Motor neuron (in vitro differentiated cells): ENCODE data around the gene CALR. TPM values are rescaled to one million over a fixed set of nuclear protein-coding genes. Genes with fewer than 3 reads are reported as not detected.
"Not testable (repeated sequence)": the region's sequence is repeated elsewhere in the genome, so short reads cannot be mapped to it uniquely, and the experiment has no call there.

Source experiments
- ATAC-seq, 8 experiments: fragments of 200-7000 bp; cut with Tn5 transposase; replicated peaks in 6 of 8; 2 replicates each; pipeline ENCODE4 v1.8.0; 2021; ENCODE audit warnings: mild to moderate bottlenecking in 8 of 8, moderate library complexity in 8 of 8
- H3K27ac ChIP-seq, 2 donors: fragments of 250-450 bp; sonication (Bioruptor Pico); 2 replicates each; pipeline ENCODE4 v1.9.0; 2021; ENCODE audit warnings: antibody characterized with exemption in 2 of 2, mild to moderate bottlenecking in 2 of 2, moderate library complexity in 1 of 2
- H3K4me1 ChIP-seq, 2 donors: fragments of 250-450 bp; sonication (Bioruptor Pico); replicated peaks in 1 of 2; 2 replicates each; pipeline ENCODE4 v1.6.1; 2021; ENCODE audit warnings: antibody characterized with exemption in 2 of 2, mild to moderate bottlenecking in 2 of 2, moderate library complexity in 1 of 2
- H3K4me3 ChIP-seq, 5 donors: fragments of 250-450 bp; sonication (Bioruptor Pico); 2 replicates each; pipeline ENCODE4 v1.9.0; 2021; ENCODE audit warnings: antibody characterized with exemption in 5 of 5, mild to moderate bottlenecking in 5 of 5, moderate library complexity in 4 of 5
- WGBS, 10 experiments: fragments of 450-650 bp; shearing (Covaris generic); methylation state at CpG; one replicate each; pipeline ENCODE4 v1.0.0; 2022; 5-methylcytosine and 5-hydroxymethylcytosine counted together
- in situ Hi-C, 9 experiments: fragments of 400-800 bp; cut with MboI; loops; one replicate each; pipeline ENCODE4 v1.15.0; 2021; ENCODE audit warnings: low sequenced_read_pairs in 9 of 9, low pct_unique_long_range_greater_than_20kb in 2 of 9; ENCODE audit not compliant: unreplicated experiment in 9 of 9
- total RNA-seq, 8 experiments: library from RNA; unstranded; fragments of 300-600 nt; gene quantifications; 2 replicates each; pipeline versions ENCODE4 v1.2.3 to v1.2.4, GENCODE V29; 2022

CALR gene
- total RNA-seq, 8 experiments from 2014 or later, result 289 to 982 (median 397) TPM

GRCh38 chr19:12965017-12965811, 26.8 kb downstream of the CALR start:
- peaks cover 0 to 4% of the 10 kb centered on the region in 2 donors for H3K4me1 ChIP-seq
- ATAC-seq, result peak; percentile 92 to 99 (median 96)
- peak overlapping the region; percentile 7 to 33 (median 28) for H3K4me3 ChIP-seq
- in situ Hi-C loops, result no loop called here
- H3K27ac ChIP-seq, result no peak overlapping the region
- 0 to 6% (median 0%) methylated on average over 1 to 7 of the region's 34 CpGs; no CpG with 5 or more reads in 4 of the 10 experiments for WGBS, 10 experiments

GRCh38 chr19:12965812-12966135, 27.4 kb downstream of the CALR start:
- ATAC-seq, result no peak
- WGBS, 10 experiments, result 53 to 87% (median 57%) methylated on average over 3 to 5 of the region's 8 CpGs; no CpG with 5 or more reads in 7 of the 10 experiments
- H3K4me1 ChIP-seq, result peaks cover 0 to 4% of the 10 kb centered on the region in 2 donors
- no peak overlapping the region for H3K27ac ChIP-seq
- in situ Hi-C loops, result no loop called here
- H3K4me3 ChIP-seq, result peak overlapping the region in 2 of 5 donors; percentile 30 to 33

- no peak overlapping the region for H3K4me3 ChIP-seq
- 33 to 100% (median 84%) methylated on average over 1 to 5 of the region's 5 CpGs; no CpG with 5 or more reads in 2 of the 10 experiments for WGBS, 10 experiments
- no peak for ATAC-seq
- in situ Hi-C loops, result no loop called here
- no peak overlapping the region for H3K27ac ChIP-seq
- H3K4me1 ChIP-seq, result peaks cover 0 to 4% of the 10 kb centered on the region in 2 donors
Measured at GRCh38 chr19:12967907-12968306, 29.5 kb downstream of the CALR start.

- Histone ChIP-seq H3K4me3 (no peak within 1 kb of the TSS), H3K4me1 (peaks cover 0 to 4% of the 10 kb centered on the region in 2 donors), H3K27ac (no peak within 1 kb of the TSS)
- in situ Hi-C loops, result no loop called here
- WGBS, 10 experiments, result 0 to 67% (median 53%) methylated on average over 1 to 8 of the region's 14 CpGs; no CpG with 5 or more reads in 2 of the 10 experiments
- ATAC-seq, result no peak
Measured at GRCh38 chr19:12969292-12969988, 31.0 kb downstream of the CALR start, which contains the start of gene DAND5. Gene DAND5 (plus strand): TSS chr19:12969576. CDS start chr19:12969661, 85 bp downstream.

- in situ Hi-C loops, result loop anchor here in 3 of 9 experiments (10.0 kb wide), 2 partner anchors 125 to 285 kb away; no protein-coding TSS in a partner anchor
- Histone ChIP-seq H3K4me3 (no peak overlapping the region), H3K27ac (no peak overlapping the region), H3K4me1 (peaks cover 0 to 4% of the 10 kb centered on the region in 2 donors)
- 67 to 100% (median 85%) methylated on average over 1 to 7 of the region's 7 CpGs for WGBS, 10 experiments
- ATAC-seq, result no peak
Measured at GRCh38 chr19:12970070-12970820, 31.8 kb downstream of the CALR start.

GRCh38 chr19:12973236-12973635, 34.8 kb downstream of the CALR start:
- in situ Hi-C loops, result loop anchor here in 3 of 9 experiments (10.0 kb wide), 2 partner anchors 122 to 282 kb away; no protein-coding TSS in a partner anchor
- H3K4me3 ChIP-seq, result no peak overlapping the region
- ATAC-seq, result no peak
- WGBS, 10 experiments, result 30 to 97% (median 83%) methylated on average over 2 to 12 of the region's 16 CpGs; no CpG with 5 or more reads in 2 of the 10 experiments
- H3K4me1 ChIP-seq, result no peaks in the 10 kb centered on the region
- no peak overlapping the region for H3K27ac ChIP-seq

- no peak overlapping the region for H3K27ac ChIP-seq
Measured at GRCh38 chr19:12974301-12975220, 36.2 kb downstream of the CALR start.

GRCh38 chr19:12975221-12975741, 36.9 kb downstream of the CALR start:
- Histone ChIP-seq H3K27ac (no peak overlapping the region), H3K4me3 (no peak overlapping the region), H3K4me1 (no peaks in the 10 kb centered on the region)
- in situ Hi-C loops, result loop anchor here in 5 of 9 experiments (10.0 to 25.0 kb wide), 5 partner anchors 112 to 612 kb away; no protein-coding TSS in a partner anchor
- peak in 3 of 8 experiments; percentile 6 to 20 (median 8) for ATAC-seq
- no CpG with 5 or more reads among the region's 17 CpGs for WGBS, 10 experiments

More at GRCh38 chr19:12974301-12975220, 36.2 kb downstream of the CALR start:
- in situ Hi-C loops, result loop anchor here in 5 of 9 experiments (10.0 to 25.0 kb wide), 5 partner anchors 113 to 613 kb away; no protein-coding TSS in a partner anchor
- Histone ChIP-seq H3K4me3 (no peak overlapping the region), H3K4me1 (no peaks in the 10 kb centered on the region)
- ATAC-seq, result peak in 6 of 8 experiments; percentile 7 to 85 (median 14)
- 0 to 43% (median 33%) methylated on average over 1 to 4 of the region's 19 CpGs; no CpG with 5 or more reads in 3 of the 10 experiments for WGBS, 10 experiments

GRCh38 chr19:12976109-12976508, 37.7 kb downstream of the CALR start:
- H3K4me1 ChIP-seq, ATAC-seq: not testable (repeated sequence)

GRCh38 chr19:12979974-12980373, 41.6 kb downstream of the CALR start:
- H3K4me3 ChIP-seq, result no peak overlapping the region
- no peak overlapping the region for H3K27ac ChIP-seq
- peaks cover 5 to 10% of the 10 kb centered on the region in 2 donors for H3K4me1 ChIP-seq
- in situ Hi-C loops, result loop anchor here (10.0 to 25.0 kb wide), 5 partner anchors 107 to 607 kb away; no protein-coding TSS in a partner anchor
- 29 to 100% (median 79%) methylated on average over 1 to 3 of the region's 3 CpGs; no CpG with 5 or more reads in 2 of the 10 experiments for WGBS, 10 experiments
- ATAC-seq, result no peak

More at GRCh38 chr19:12976109-12976508, 37.7 kb downstream of the CALR start:
- H3K4me3 ChIP-seq, H3K27ac ChIP-seq: not testable (repeated sequence)
- WGBS, 10 experiments, result 50 to 100% (median 65%) methylated on average over 1 to 4 of the region's 7 CpGs; no CpG with 5 or more reads in 2 of the 10 experiments
- in situ Hi-C loops, result loop anchor here in 5 of 9 experiments (10.0 to 25.0 kb wide), 5 partner anchors 111 to 611 kb away; no protein-coding TSS in a partner anchor

GRCh38 chr19:12982648-12983047, 44.2 kb downstream of the CALR start:
- in situ Hi-C loops, result loop anchor here (10.0 to 25.0 kb wide), 4 partner anchors 105 to 605 kb away; no protein-coding TSS in a partner anchor
- H3K4me3 ChIP-seq, result no peak overlapping the region
- H3K4me1 ChIP-seq, result peaks cover 7 to 19% of the 10 kb centered on the region in 2 donors
- WGBS, 10 experiments, result 73 to 100% (median 90%) methylated on average over 2 to 6 of the region's 6 CpGs; no CpG with 5 or more reads in 2 of the 10 experiments
- H3K27ac ChIP-seq, result no peak overlapping the region
- no peak for ATAC-seq
